Chondrocyte (in vitro differentiated cells): Measurements from ENCODE around the gene EXOC2. TPM values are rescaled to one million over a fixed set of nuclear protein-coding genes. Genes with fewer than 3 reads are reported as not detected.

Experiments used
- DNase-seq: peaks from one replicate; pipeline ENCODE4 v3.0.0; 2021; ENCODE audit warnings: mixed read lengths, low spot score
- H3K27ac Mint-ChIP-seq: one replicate; pipeline ENCODE4 v1.8.0; 2021; ENCODE audit warnings: mild to moderate bottlenecking, moderate library complexity, mixed read lengths; ENCODE audit not compliant: unreplicated experiment
- H3K27me3 Mint-ChIP-seq: 2 replicates; pipeline ENCODE4 v1.8.0; 2021; ENCODE audit warnings: low read depth, mixed read lengths
- H3K36me3 Mint-ChIP-seq: 2 replicates; pipeline ENCODE4 v1.8.0; 2021; ENCODE audit warnings: low read depth, mixed read lengths
- H3K4me1 Mint-ChIP-seq: 2 replicates; pipeline ENCODE4 v1.8.0; 2021; ENCODE audit warnings: low read depth, mild to moderate bottlenecking, mixed read lengths
- H3K4me3 Mint-ChIP-seq: one replicate; pipeline ENCODE4 v1.8.0; 2021; ENCODE audit warnings: mild to moderate bottlenecking, moderate library complexity, mixed read lengths; ENCODE audit not compliant: unreplicated experiment
- H3K9me3 Mint-ChIP-seq: 2 replicates; pipeline ENCODE4 v1.8.0; 2021; ENCODE audit warnings: low read depth, mixed read lengths
- total RNA-seq: library from RNA; stranded (reverse); gene quantifications from 3 replicates; pipeline ENCODE4 v1.2.1, GENCODE V29; 2021
- TF ChIP-seq, protein P1 (sequence below): fragments of 200-600 bp; sonication (generic); IDR thresholded peaks from 2 replicates; pipeline ENCODE4 v1.5.0; 2021; ENCODE audit warnings: antibody characterized with exemption, mild to moderate bottlenecking, moderate library complexity

Gene EXOC2
- total RNA-seq, 1 donor from 2014 or later = 27.5 TPM

DNA sequence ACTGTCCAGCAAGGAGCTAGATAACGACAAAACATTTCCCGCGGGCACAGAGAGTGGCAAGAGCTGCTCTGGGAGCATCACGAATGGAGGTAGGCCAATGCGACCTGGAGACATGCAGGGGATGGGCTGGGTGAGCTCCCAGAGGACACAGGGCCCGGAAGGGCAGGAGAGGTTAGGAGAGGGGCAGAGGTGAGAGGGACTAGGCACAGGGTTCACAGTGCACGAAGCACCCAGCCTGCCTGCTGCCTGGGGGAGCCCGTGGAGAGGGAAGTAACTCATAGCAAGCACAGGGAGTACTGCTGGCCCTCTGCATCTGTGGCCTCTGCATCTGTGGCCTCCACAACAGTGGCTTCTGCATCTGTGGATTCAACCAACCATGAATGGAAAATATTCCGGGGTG, 162.5 kb downstream of the EXOC2 start:
- Mint-ChIP-seq H3K9me3 (no peaks in the 10 kb centered on the region), H3K4me3 (no peak overlapping the region), H3K27me3 (no peaks in the 10 kb centered on the region), H3K4me1 (peaks cover 5% of the 10 kb centered on the region), H3K36me3 (peaks cover 18% of the 10 kb centered on the region), H3K27ac (no peak overlapping the region)
- TF ChIP-seq, protein P1, sequence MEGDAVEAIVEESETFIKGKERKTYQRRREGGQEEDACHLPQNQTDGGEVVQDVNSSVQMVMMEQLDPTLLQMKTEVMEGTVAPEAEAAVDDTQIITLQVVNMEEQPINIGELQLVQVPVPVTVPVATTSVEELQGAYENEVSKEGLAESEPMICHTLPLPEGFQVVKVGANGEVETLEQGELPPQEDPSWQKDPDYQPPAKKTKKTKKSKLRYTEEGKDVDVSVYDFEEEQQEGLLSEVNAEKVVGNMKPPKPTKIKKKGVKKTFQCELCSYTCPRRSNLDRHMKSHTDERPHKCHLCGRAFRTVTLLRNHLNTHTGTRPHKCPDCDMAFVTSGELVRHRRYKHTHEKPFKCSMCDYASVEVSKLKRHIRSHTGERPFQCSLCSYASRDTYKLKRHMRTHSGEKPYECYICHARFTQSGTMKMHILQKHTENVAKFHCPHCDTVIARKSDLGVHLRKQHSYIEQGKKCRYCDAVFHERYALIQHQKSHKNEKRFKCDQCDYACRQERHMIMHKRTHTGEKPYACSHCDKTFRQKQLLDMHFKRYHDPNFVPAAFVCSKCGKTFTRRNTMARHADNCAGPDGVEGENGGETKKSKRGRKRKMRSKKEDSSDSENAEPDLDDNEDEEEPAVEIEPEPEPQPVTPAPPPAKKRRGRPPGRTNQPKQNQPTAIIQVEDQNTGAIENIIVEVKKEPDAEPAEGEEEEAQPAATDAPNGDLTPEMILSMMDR = no peak
- DNase-seq = no peak

DNA sequence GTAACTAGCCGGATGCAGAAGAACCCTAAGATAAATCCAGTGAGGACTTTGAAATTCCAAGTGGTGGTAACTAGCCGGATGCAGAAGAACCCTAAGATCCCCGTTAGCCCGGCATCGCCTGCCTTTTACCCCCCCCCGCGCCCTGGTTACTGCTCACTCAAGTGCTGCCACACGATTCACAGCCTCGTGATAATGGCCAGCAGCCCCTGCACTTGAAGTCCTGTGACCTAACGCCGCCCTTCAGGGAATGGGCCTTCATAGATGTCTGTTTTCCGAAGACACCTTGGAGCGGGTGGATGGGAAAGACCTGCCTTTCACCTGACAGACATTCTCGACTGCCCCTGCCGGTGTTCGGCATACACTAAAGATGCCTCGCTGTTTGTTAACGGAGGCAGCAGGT, 163.9 kb downstream of the EXOC2 start:
- Mint-ChIP-seq H3K4me1 (peaks cover 5% of the 10 kb centered on the region), H3K36me3 (peaks cover 18% of the 10 kb centered on the region), H3K9me3 (no peaks in the 10 kb centered on the region), H3K27ac (no peak overlapping the region), H3K4me3 (no peak overlapping the region), H3K27me3 (no peaks in the 10 kb centered on the region)
- DNase-seq = no peak
- TF ChIP-seq, protein P1 = no peak

DNA sequence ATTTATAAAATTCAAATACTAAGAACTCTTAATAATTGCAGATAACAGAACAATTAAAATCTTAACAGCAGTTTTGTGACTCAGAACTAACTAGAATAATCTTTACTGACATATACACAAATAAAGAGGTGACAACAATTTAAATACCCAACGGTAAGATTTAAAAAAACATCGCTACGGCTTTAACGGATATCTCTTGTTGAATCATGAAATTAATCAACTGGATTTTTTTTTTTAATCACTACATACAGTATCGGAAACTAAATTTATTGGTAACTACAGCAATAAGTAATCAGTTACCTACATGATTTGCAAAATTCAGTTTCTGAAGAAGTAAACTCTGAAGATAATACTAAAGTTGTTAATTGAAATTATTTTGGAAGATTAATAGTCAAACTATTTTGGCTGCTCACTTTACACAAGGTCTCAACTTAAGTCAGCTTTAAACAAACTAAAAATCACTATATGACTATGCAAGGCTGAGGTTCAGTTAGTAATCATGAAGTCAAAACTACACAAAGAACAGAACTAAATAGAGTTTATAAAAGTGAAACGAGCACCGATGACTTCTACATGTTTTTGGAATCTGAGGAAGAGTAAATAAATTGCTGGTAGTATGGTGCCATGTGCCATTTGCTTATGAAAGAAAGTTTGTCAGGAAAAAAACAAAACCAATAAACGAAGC, 164.8 kb downstream of the EXOC2 start:
- Mint-ChIP-seq H3K4me3 (no peak overlapping the region), H3K9me3 (no peaks in the 10 kb centered on the region), H3K4me1 (peaks cover 5% of the 10 kb centered on the region), H3K36me3 (peaks cover 16% of the 10 kb centered on the region), H3K27ac (no peak overlapping the region), H3K27me3 (no peaks in the 10 kb centered on the region)
- DNase-seq = no peak
- TF ChIP-seq, protein P1 = no peak

DNA sequence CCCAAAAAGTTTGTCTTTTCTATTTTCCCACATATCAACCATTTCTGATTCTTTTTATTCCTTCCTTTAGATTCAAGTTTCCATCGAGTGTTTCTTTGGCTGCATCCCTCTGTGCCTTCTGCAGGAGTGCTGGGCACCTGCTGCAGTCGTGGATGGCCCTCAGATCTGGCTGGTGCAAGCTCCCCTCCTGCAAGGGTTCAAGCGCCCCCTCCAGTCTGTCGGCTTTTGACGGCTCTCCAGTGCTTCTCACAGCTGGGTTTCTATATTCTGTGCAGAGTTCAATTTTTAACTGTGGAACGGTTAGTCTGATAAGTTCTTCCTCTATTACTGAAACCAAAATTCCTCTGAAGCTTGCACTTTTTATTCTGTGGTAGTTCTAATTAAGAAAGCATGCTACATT, 168.1 kb downstream of the EXOC2 start:
- Mint-ChIP-seq H3K4me3 (no peak overlapping the region), H3K27ac (no peak overlapping the region), H3K36me3 (peaks cover 28% of the 10 kb centered on the region), H3K9me3 (peaks cover 2% of the 10 kb centered on the region), H3K4me1 (peaks cover 5% of the 10 kb centered on the region), H3K27me3 (no peaks in the 10 kb centered on the region)
- TF ChIP-seq, protein P1 = no peak
- no peak for DNase-seq

DNA sequence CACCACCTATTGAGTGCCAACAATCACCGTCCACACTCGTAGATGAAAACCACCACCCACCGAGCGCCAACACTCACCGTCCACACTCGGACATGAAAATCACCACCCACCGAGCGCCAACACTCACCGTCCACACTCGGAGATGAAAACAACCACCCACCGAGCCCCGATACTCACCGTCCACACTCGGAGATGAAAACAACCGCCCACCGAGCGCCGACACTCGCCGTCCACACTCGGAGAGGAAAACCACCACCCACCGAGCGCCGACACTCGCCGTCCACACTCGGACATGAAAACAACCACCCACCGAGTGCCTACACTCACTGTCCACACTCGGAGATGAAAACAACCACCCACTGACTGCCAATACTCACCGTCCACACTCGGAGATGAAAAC, 172.1 kb downstream of the EXOC2 start:
- H3K27ac Mint-ChIP-seq = no peak overlapping the region
- TF ChIP-seq, protein P1 = no peak
- no peak for DNase-seq
- H3K4me1 Mint-ChIP-seq = no peaks in the 10 kb centered on the region
- no peak overlapping the region for H3K4me3 Mint-ChIP-seq
- peaks cover 11% of the 10 kb centered on the region for H3K9me3 Mint-ChIP-seq
- no peaks in the 10 kb centered on the region for H3K27me3 Mint-ChIP-seq
- peaks cover 32% of the 10 kb centered on the region for H3K36me3 Mint-ChIP-seq
